ENCODE results near the gene HOXB3.

DNA sequence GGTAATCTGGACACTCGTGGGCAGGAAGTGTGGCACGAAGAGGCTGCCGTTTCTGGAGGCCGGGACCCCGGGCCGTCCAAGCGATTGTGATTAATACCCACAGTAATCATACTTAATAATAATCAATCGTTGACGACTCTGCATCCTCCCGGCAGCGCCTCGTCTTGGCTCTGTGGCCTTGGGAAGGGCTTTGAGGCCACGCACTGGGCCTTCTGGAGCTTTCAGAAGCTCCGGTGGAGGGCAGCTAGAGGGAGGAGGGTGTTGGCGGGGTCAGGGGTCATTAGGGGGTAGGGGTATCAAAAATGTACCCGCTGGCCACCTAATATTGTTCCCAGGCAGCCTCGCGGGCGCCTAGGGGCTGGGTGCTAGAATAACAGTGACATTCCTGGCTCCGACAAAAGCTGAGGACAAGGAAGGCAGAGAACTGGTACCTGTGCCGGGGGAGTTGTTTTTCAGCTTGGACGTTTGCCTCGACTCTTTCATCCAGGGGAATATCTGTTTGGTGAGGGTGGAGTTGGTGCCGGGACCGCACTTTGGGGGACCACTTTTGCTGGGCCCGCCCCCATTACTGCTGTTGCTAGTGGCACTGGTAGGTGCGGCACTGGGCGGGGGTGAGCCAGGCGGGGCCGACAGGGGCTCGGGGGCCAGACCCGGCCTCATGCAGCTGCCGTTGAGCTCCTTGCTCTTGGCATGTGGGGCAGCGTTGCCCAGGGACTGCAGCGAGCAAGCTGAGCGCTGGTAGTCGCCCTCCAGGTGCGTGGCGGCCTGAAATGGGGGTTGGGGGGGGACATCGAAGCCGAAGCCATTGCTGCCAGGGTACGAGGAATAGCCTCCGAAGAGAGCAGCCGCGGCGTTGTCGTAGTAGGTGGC, 38.2 kb downstream of the HOXB3 start:
- TF ChIP-seq, protein P1, sequence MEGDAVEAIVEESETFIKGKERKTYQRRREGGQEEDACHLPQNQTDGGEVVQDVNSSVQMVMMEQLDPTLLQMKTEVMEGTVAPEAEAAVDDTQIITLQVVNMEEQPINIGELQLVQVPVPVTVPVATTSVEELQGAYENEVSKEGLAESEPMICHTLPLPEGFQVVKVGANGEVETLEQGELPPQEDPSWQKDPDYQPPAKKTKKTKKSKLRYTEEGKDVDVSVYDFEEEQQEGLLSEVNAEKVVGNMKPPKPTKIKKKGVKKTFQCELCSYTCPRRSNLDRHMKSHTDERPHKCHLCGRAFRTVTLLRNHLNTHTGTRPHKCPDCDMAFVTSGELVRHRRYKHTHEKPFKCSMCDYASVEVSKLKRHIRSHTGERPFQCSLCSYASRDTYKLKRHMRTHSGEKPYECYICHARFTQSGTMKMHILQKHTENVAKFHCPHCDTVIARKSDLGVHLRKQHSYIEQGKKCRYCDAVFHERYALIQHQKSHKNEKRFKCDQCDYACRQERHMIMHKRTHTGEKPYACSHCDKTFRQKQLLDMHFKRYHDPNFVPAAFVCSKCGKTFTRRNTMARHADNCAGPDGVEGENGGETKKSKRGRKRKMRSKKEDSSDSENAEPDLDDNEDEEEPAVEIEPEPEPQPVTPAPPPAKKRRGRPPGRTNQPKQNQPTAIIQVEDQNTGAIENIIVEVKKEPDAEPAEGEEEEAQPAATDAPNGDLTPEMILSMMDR (IDR thresholded peaks at IDR 0.05) = no peak
- TF ChIP-seq POLR2A (IDR thresholded peaks at IDR 0.05; ENCODE audit: low read depth) (no peak), EP300 (IDR thresholded peaks at IDR 0.05) (no peak), POLR2AphosphoS5 (IDR thresholded peaks at IDR 0.05) (no peak)
